ENCODE measurements around the gene TSPOAP1. TPM values are rescaled to one million over a fixed set of nuclear protein-coding genes. Genes with fewer than 3 reads are reported as not detected.

Gene TSPOAP1
- total and polyA plus RNA-seq, 2 of the 13 experiments (the other 11 are each of a cell fraction or from before 2014, with no cell fraction given) = not detected

GRCh38 chr17:58320570-58321323 is 7.8 kb downstream of the TSPOAP1 start:
- intact Hi-C loops (cut with micrococcal nuclease; ENCODE audit: unreplicated experiment) (no loop called here), in situ Hi-C loops (cut with HindIII; ENCODE audit: extremely low pct_ligation_motif_present, low pct_unique_long_range_greater_than_20kb) (no loop called here)
- POLR2A ChIA-PET = no interaction called here
- Histone ChIP-seq H3K27ac (ENCODE audit: extremely low read length, insufficient read depth, low read length) (no peak overlapping the region), H3K27me3 (ENCODE audit: control insufficient read depth in 1 of 2, insufficient read depth in 2 of 2, low read length in 2 of 2) (peaks cover 25 to 72% of the 10 kb centered on the region in 2 experiments), H3K4me3 (replicated peaks in 1 of 3; ENCODE audit: insufficient read depth in 1 of 3, low read depth in 2 of 3, low read length in 3 of 3) (no peak overlapping the region), H3K4me2 (ENCODE audit: low read depth, low read length) (no peak overlapping the region), H3K9me3 (ENCODE audit: low read length) (no peaks in the 10 kb centered on the region), H3K9ac (ENCODE audit: insufficient read depth, low read depth, low read length) (no peak overlapping the region), H3K79me2 (ENCODE audit: insufficient read depth, low read length) (no peaks in the 10 kb centered on the region), H3K36me3 (replicated peaks in 1 of 2; ENCODE audit: control insufficient read depth in 1 of 2, insufficient read depth in 2 of 2, low read length in 2 of 2) (no peaks in the 10 kb centered on the region), H4K20me1 (ENCODE audit: insufficient read depth, low read length) (no peaks in the 10 kb centered on the region), H3K4me1 (ENCODE audit: insufficient read depth, low read length) (peaks cover 22% of the 10 kb centered on the region), H2AFZ (ENCODE audit: low read length) (no peak overlapping the region)
- no TSS peak for BruUV-seq (replicated peaks)
- no peak for DNase-seq (ENCODE audit: low spot score)
- no peak for FAIRE-seq
- no peak for ATAC-seq
- no peak for TF ChIP-seq ZMAT3 (CRISPR knock-in tag; conservative IDR thresholded peaks at IDR 0.05)
- no peak for TF ChIP-seq EP300 (IDR thresholded peaks at IDR 0.05; ENCODE audit: low read depth in 2 of 2, low read length in 2 of 2)
- TF ChIP-seq EP300 (CRISPR knock-in tag; IDR thresholded peaks at IDR 0.05; ENCODE audit: borderline replicate concordance) = no peak
- TF ChIP-seq CTCF (CRISPR knock-in tag; IDR thresholded peaks at IDR 0.05) = no peak
- TF ChIP-seq HNRNPK (IDR thresholded peaks at IDR 0.05; ENCODE audit: low read depth, low read length, poor library complexity, severe bottlenecking) = peak; percentile 64
- TF ChIP-seq PCBP2 (optimal IDR thresholded peaks at IDR 0.05; ENCODE audit: low read depth, low read length, poor library complexity, severe bottlenecking) = peak; percentile 26
- 38% methylated on average over 9 of the region's 9 CpGs for WGBS (ENCODE audit: low lambda C conversion rate)
- CTCF ChIA-PET (ENCODE audit: low intra/inter-chr PET ratio, low total read pairs) = no interaction called here

Data from HepG2 (cell line).